HepG2 (cell line): Measurements from ENCODE around the gene LUC7L. TPM values are rescaled to one million over a fixed set of nuclear protein-coding genes. Genes with fewer than 3 reads are reported as not detected.

Experiments
- CENPT ChIP-seq: sonication (generic); formaldehyde crosslinking; IDR thresholded peaks from 2 replicates; pipeline ENCODE4 v1.8.0; 2022; ENCODE audit warnings: low read depth, mild to moderate bottlenecking, moderate library complexity, missing genetic modification reagents
- CTCF ChIP-seq: sonication (generic); formaldehyde crosslinking; IDR thresholded peaks from 2 replicates; pipeline ENCODE4 v1.5.0; 2020; ENCODE audit warnings: mild to moderate bottlenecking, missing genetic modification reagents, moderate library complexity
- DNMT3B ChIP-seq: conservative IDR thresholded peaks from 2 replicates; pipeline ENCODE4 v1.6.1; 2016; ENCODE audit warnings: missing biosample characterization, control low read depth
- E2F1 ChIP-seq: sonication (generic); formaldehyde crosslinking; IDR thresholded peaks from 2 replicates; pipeline ENCODE4 v1.5.0; 2020; ENCODE audit warnings: missing genetic modification reagents
- HMGXB4 ChIP-seq, 2 experiments: sonication (generic) in 1 of 2; formaldehyde crosslinking in 1 of 2; IDR thresholded peaks; 2 replicates each; pipeline versions ENCODE4 v1.4.0 to v1.6.1; 2018 to 2020; ENCODE audit warnings: missing genetic modification reagents in 2 of 2, borderline replicate concordance in 1 of 2, low read depth in 1 of 2, mild to moderate bottlenecking in 1 of 2, missing biosample characterization in 1 of 2
- KLF16 ChIP-seq, 2 experiments: sonication (generic) in 1 of 2; formaldehyde crosslinking in 1 of 2; IDR thresholded peaks; 2 replicates each; pipeline versions ENCODE4 v1.6.1 to v1.8.0; 2016 to 2023; ENCODE audit warnings: missing genetic modification reagents in 2 of 2, missing compliant biosample characterization in 1 of 2
- NFAT5 ChIP-seq: sonication (generic); formaldehyde crosslinking; IDR thresholded peaks from 2 replicates; pipeline ENCODE4 v1.4.0; 2020; ENCODE audit warnings: missing genetic modification reagents
- PHB2 ChIP-seq: fragments of 450-650 bp; IDR thresholded peaks from 2 replicates; pipeline ENCODE4 v1.6.1; 2018; ENCODE audit not compliant: partially characterized antibody
- PLRG1 ChIP-seq: fragments of 450-650 bp; conservative IDR thresholded peaks from 2 replicates; pipeline ENCODE4 v1.6.1; 2016
- SIN3B ChIP-seq: fragments of 150-350 bp; IDR thresholded peaks from 2 replicates; pipeline ENCODE4 v1.6.1; 2014; ENCODE audit warnings: low read length
- SMYD3 ChIP-seq: sonication (generic); formaldehyde crosslinking; IDR thresholded peaks from 2 replicates; pipeline ENCODE4 v1.8.1; 2023; ENCODE audit warnings: mild to moderate bottlenecking, missing genetic modification reagents
- ZMYM3 ChIP-seq: sonication (generic); formaldehyde crosslinking; IDR thresholded peaks from 2 replicates; pipeline ENCODE4 v1.5.1; 2020; ENCODE audit warnings: mild to moderate bottlenecking, missing genetic modification reagents
- ZNF576 ChIP-seq: sonication (generic); formaldehyde crosslinking; IDR thresholded peaks from 2 replicates; pipeline ENCODE4 v1.4.0; 2020; ENCODE audit warnings: mild to moderate bottlenecking, missing genetic modification reagents
- ZNF580 ChIP-seq: IDR thresholded peaks from 2 replicates; pipeline ENCODE4 v1.6.1; 2016; ENCODE audit warnings: low read depth, borderline replicate concordance
- ZNF879 ChIP-seq: sonication (generic); formaldehyde crosslinking; IDR thresholded peaks from 2 replicates; pipeline ENCODE4 v1.8.1; 2023; ENCODE audit warnings: missing genetic modification reagents
- ZSCAN12 ChIP-seq: sonication (generic); formaldehyde crosslinking; IDR thresholded peaks from 2 replicates; pipeline ENCODE4 v1.9.0; 2021; ENCODE audit warnings: mild to moderate bottlenecking, missing genetic modification reagents
- polyA plus RNA-seq, 8 experiments: library from polyadenylated mRNA; depleted of rRNA in 3 of 8; stranded (reverse) in 7 of 8; unstranded in 1 of 8; fragments of >200 nt; fragmentation: Illumina TruSeq in 4 of 8; extraction: Trizol in 4 of 8; gene quantifications; 2 replicates each; pipeline versions ENCODE4 v1.2.1 to v1.2.3, GENCODE V29; 2011 to 2016; ENCODE audit warnings: low read depth in 4 of 8, missing spikeins in 1 of 8, mixed read lengths in 1 of 8; ENCODE audit not compliant: insufficient read depth in 1 of 8
- total RNA-seq, 5 experiments: library from RNA; depleted of rRNA; stranded (reverse); fragments of >200 nt; fragmentation: Illumina TruSeq; extraction: Trizol; gene quantifications; 2 replicates each; pipeline ENCODE4 v1.2.3, GENCODE V29; 2016; ENCODE audit warnings: low read depth in 1 of 5

LUC7L gene
- total and polyA plus RNA-seq, 2 of the 13 experiments (the other 11 are each of a cell fraction or from before 2014, with no cell fraction given) = 48.7 to 56.9 TPM

- TF ChIP-seq HMGXB4 (CRISPR knock-in tag; IDR thresholded peaks at IDR 0.05; ENCODE audit: borderline replicate concordance in 1 of 2, low read depth in 1 of 2) = peak; percentile 82 to 94
- TF ChIP-seq ZNF580 = peak; percentile 99
- TF ChIP-seq ZNF576 = peak; percentile 94
- TF ChIP-seq NFAT5 (CRISPR knock-in tag) = peak; percentile 93
- no peak for TF ChIP-seq PLRG1
- TF ChIP-seq SMYD3 = peak; percentile 99
- TF ChIP-seq CENPT = peak; percentile 97
- peak; percentile 71; the same call in 1 of the 2 replicates for TF ChIP-seq DNMT3B (CRISPR knock-in tag)
- 0 out of 2 replicates have a peak, but pooled peaks have one; percentile 35 for TF ChIP-seq ZNF879
- TF ChIP-seq KLF16 (CRISPR knock-in tag; IDR thresholded peaks at IDR 0.05) = peak in 1 of 2 experiments; percentile 96; a peak in 2 of 4 replicates
- TF ChIP-seq ZSCAN12 = peak; percentile 59; the same call in 1 of the 2 replicates
- no peak for TF ChIP-seq CTCF
- peak; percentile 68; the same call in 1 of the 2 replicates for TF ChIP-seq ZMYM3 (CRISPR knock-in tag)
- TF ChIP-seq E2F1 (CRISPR knock-in tag) = peak; percentile 89
- no peak for TF ChIP-seq PHB2
- TF ChIP-seq SIN3B = no peak
These were observed at the start of gene LUC7L (continued) for GRCh38 chr16:228852-229730.
